IMR-90 (cell line): ENCODE results near the gene SPNS2. TPM values are rescaled to one million over a fixed set of nuclear protein-coding genes. Genes with fewer than 3 reads are reported as not detected.

Experiments used
- ATAC-seq: fragments of 200-7000 bp; cut with Tn5 transposase; 2 replicates; pipeline ENCODE4 v1.9.1; 2020; ENCODE audit warnings: low read depth, mild to moderate bottlenecking, moderate library complexity
- BruUV-seq: library from RNA; stranded (reverse); fragments of 400-500 nt; replicated peaks from 2 replicates; lab custom pipeline; 2021; lab: Mats Ljungman, UMichigan
- CTCF ChIA-PET: fragments of 300-600 bp; formaldehyde crosslinking; extraction: SDS; loops from one replicate; lab custom pipeline; 2021; ENCODE audit warnings: antibody characterized with exemption; lab: Yijun Ruan, JAX
- POLR2A ChIA-PET: fragments of 300-600 bp; sonication (Branson Sonifier 250); formaldehyde crosslinking; loops from one replicate; lab custom pipeline; 2022; ENCODE audit warnings: antibody characterized with exemption; ENCODE audit not compliant: unreplicated experiment; lab: Charles Lee
- DNase-seq: peaks from one replicate; pipeline ENCODE4 v3.0.0; 2013
- H2AFZ ChIP-seq: replicated peaks from 2 replicates; pipeline ENCODE3; 2013; ENCODE audit warnings: low read length, mild to moderate bottlenecking; ENCODE audit not compliant: poor library complexity
- H2AK5ac ChIP-seq: 2 replicates; pipeline ENCODE4 v1.6.1; 2013; ENCODE audit warnings: low read depth, low read length, inconsistent platforms
- H2AK9ac ChIP-seq: replicated peaks from 2 replicates; pipeline ENCODE3; 2013; ENCODE audit warnings: mild to moderate bottlenecking, low read depth, low read length, moderate library complexity; ENCODE audit not compliant: poor library complexity
- H2BK120ac ChIP-seq: 2 replicates; pipeline ENCODE4 v1.6.1; 2013; ENCODE audit warnings: low read depth, low read length, inconsistent platforms
- H2BK15ac ChIP-seq: 3 replicates; pipeline ENCODE4 v1.6.1; 2013; ENCODE audit warnings: low read depth, low read length, inconsistent platforms
- H2BK20ac ChIP-seq: 2 replicates; pipeline ENCODE4 v1.6.1; 2013; ENCODE audit warnings: low read depth, mild to moderate bottlenecking, inconsistent platforms, low read length, moderate library complexity
- H2BK5ac ChIP-seq: 2 replicates; pipeline ENCODE4 v1.6.1; 2013; ENCODE audit warnings: mild to moderate bottlenecking, low read depth, low read length, inconsistent platforms; ENCODE audit not compliant: poor library complexity, severe bottlenecking
- H3K14ac ChIP-seq: replicated peaks from 2 replicates; pipeline ENCODE4 v1.6.1; 2013; ENCODE audit warnings: low read depth, low read length, inconsistent platforms
- H3K18ac ChIP-seq: 2 replicates; pipeline ENCODE4 v1.6.1; 2013; ENCODE audit warnings: low read depth, low read length, control low read depth
- H3K23ac ChIP-seq: 2 replicates; pipeline ENCODE4 v1.6.1; 2013; ENCODE audit warnings: low read depth, low read length, inconsistent platforms
- H3K27ac ChIP-seq: 2 replicates; pipeline ENCODE4 v1.5.1; 2013; ENCODE audit warnings: mild to moderate bottlenecking, control low read depth, low read length; ENCODE audit not compliant: insufficient read depth
- H3K27me3 ChIP-seq: 2 replicates; pipeline ENCODE4 v1.6.1; 2013; ENCODE audit warnings: low read length; ENCODE audit not compliant: control insufficient read depth, insufficient read depth
- H3K36me3 ChIP-seq: 2 replicates; pipeline ENCODE4 v1.6.1; 2013; ENCODE audit warnings: low read length, mixed read lengths; ENCODE audit not compliant: control insufficient read depth, insufficient read depth
- H3K4ac ChIP-seq: 2 replicates; pipeline ENCODE4 v1.6.1; 2013; ENCODE audit warnings: low read depth, low read length, inconsistent platforms
- H3K4me1 ChIP-seq: 2 replicates; pipeline ENCODE4 v1.6.1; 2013; ENCODE audit warnings: low read length, mixed read lengths; ENCODE audit not compliant: control insufficient read depth, insufficient read depth
- H3K4me2 ChIP-seq: 2 replicates; pipeline ENCODE4 v1.6.1; 2013; ENCODE audit warnings: low read depth, mild to moderate bottlenecking, control low read depth, low read length, moderate library complexity
- H3K4me3 ChIP-seq: 2 replicates; pipeline ENCODE4 v1.5.1; 2013; ENCODE audit warnings: low read depth, mild to moderate bottlenecking, control low read depth, low read length, moderate library complexity; ENCODE audit not compliant: insufficient read depth
- H3K56ac ChIP-seq: 2 replicates; pipeline ENCODE4 v1.6.1; 2013; ENCODE audit warnings: low read length, inconsistent platforms; ENCODE audit not compliant: insufficient read depth; ENCODE audit errors: extremely low read depth
- H3K79me1 ChIP-seq, 2 experiments: 2 replicates each; pipeline ENCODE4 v1.6.1; 2013; ENCODE audit warnings: low read length in 2 of 2, inconsistent platforms in 1 of 2, low read depth in 1 of 2
- H3K9ac ChIP-seq: 2 replicates; pipeline ENCODE4 v1.6.1; 2013; ENCODE audit warnings: low read depth, low read length, control low read depth
- H3K9me1 ChIP-seq: 2 replicates; pipeline ENCODE4 v1.6.1; 2013; ENCODE audit warnings: low read length, inconsistent platforms; ENCODE audit not compliant: insufficient read depth
- H3K9me3 ChIP-seq: 2 replicates; pipeline ENCODE4 v1.6.1; 2013; ENCODE audit warnings: low read length; ENCODE audit not compliant: control insufficient read depth, insufficient read depth
- H4K20me1 ChIP-seq: 2 replicates; pipeline ENCODE4 v1.6.1; 2013; ENCODE audit warnings: low read length, inconsistent platforms; ENCODE audit not compliant: insufficient read depth
- H4K5ac ChIP-seq: 2 replicates; pipeline ENCODE4 v1.6.1; 2013; ENCODE audit warnings: mild to moderate bottlenecking, low read depth, low read length, control low read depth
- H4K8ac ChIP-seq, 2 experiments: 2 replicates each; pipeline ENCODE4 v1.6.1; 2013; ENCODE audit warnings: low read depth in 2 of 2, low read length in 2 of 2, control low read depth in 1 of 2, inconsistent platforms in 1 of 2
- H4K91ac ChIP-seq: 2 replicates; pipeline ENCODE4 v1.6.1; 2013; ENCODE audit warnings: low read depth, low read length, inconsistent platforms; ENCODE audit not compliant: insufficient read depth
- WGBS, 2 experiments: methylation state at CpG; one replicate each; pipeline versions ENCODE4 v1.1.5 to v1.1.7; 2013; ENCODE audit warnings: missing lambda C conversion rate in 2 of 2; ENCODE audit not compliant: insufficient read length in 1 of 2; ENCODE audit errors: extremely low coverage in 2 of 2; 5-methylcytosine and 5-hydroxymethylcytosine counted together
- dilution Hi-C: fragments of 300-500 bp; cut with HindIII; formaldehyde crosslinking; loops from one replicate; pipeline ENCODE4 v1.14.3; 2018; ENCODE audit warnings: low sequenced_read_pairs; ENCODE audit not compliant: unreplicated experiment
- in situ Hi-C: fragments of 300-500 bp; cut with MboI; formaldehyde crosslinking; loops from 3 replicates; pipeline ENCODE4 v1.14.3; 2019; ENCODE audit warnings: low sequenced_read_pairs, inconsistent platforms, mixed read lengths
- intact Hi-C: fragments of 100-400 bp; cut with micrococcal nuclease; formaldehyde crosslinking; loops from 2 replicates; pipeline ENCODE4 v1.10.0; 2022
- polyA plus RNA-seq, 3 experiments: library from polyadenylated mRNA; depleted of rRNA; stranded (reverse); fragments of >200 nt; gene quantifications; 2 replicates each; pipeline ENCODE4 v1.2.3, GENCODE V29; 2012; ENCODE audit warnings: low replicate concordance in 1 of 3
- total RNA-seq: library from RNA; depleted of rRNA; stranded (reverse); fragments of >200 nt; gene quantifications from 2 replicates; pipeline ENCODE4 v1.2.3, GENCODE V29; 2012
- TF ChIP-seq, protein P1 (sequence below): fragments of 150-350 bp; IDR thresholded peaks from 2 replicates; pipeline ENCODE4 v1.6.1; 2016; ENCODE audit warnings: low read depth, mild to moderate bottlenecking, low read length, moderate library complexity, borderline replicate concordance

SPNS2 gene
- total and polyA plus RNA-seq, 2 of the 4 experiments (the other 2 are of a cell fraction), result under 0.01 TPM; not detected in 1

DNA sequence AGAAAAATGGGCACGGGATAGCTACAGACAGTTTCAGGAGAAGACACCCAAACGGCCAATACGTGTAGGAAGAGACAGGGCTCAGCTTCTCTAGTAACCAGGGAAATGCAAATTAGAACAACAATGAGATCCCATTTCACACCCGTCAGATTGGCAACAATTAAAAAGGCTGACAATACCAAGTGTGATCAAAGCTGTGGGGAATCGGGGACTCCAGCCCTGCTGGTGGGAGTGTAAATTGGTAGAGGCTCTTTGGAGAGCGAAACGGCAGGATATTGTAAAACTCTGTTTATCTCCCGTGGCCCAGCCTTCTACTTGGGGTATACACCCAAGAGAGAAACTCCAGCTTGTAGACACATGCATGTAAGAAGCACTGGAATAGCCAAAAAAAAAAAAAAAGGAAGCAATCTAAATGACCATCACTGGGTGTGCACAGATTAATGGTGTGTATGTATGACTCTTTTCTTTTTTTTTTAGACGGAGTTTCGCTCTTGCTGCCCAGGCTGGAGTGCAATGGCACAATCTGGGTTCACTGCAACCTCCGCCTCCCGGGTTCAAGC lies 29.0 kb downstream of the SPNS2 start:
- H2AK5ac ChIP-seq, result no peak overlapping the region
- no TSS peak for BruUV-seq
- H3K9me3 ChIP-seq, result no peaks in the 10 kb centered on the region
- H3K4me1 ChIP-seq, result no peaks in the 10 kb centered on the region
- dilution Hi-C loops (no loop called here), intact Hi-C loops (no loop called here), in situ Hi-C loops (no loop called here)
- H4K8ac ChIP-seq, result no peak overlapping the region
- no peak overlapping the region for H2AFZ ChIP-seq
- H3K14ac ChIP-seq, result no peak overlapping the region
- ChIA-PET POLR2A (no interaction called here), CTCF (interaction anchor here (0.9 kb wide), 1 partner anchor 31 kb away, joined by 4 read pairs; no protein-coding TSS in a partner anchor)
- H2BK15ac ChIP-seq, result no peak overlapping the region
- peaks cover 27% of the 10 kb centered on the region for H3K27me3 ChIP-seq
- no peak overlapping the region for H4K91ac ChIP-seq
- no peak overlapping the region for H3K9ac ChIP-seq
- H3K18ac ChIP-seq, result no peak overlapping the region
- H2BK20ac ChIP-seq, result no peak overlapping the region
- no peak overlapping the region for H3K56ac ChIP-seq
- H3K23ac ChIP-seq, result no peak overlapping the region
- no peak overlapping the region for H3K27ac ChIP-seq
- no peak overlapping the region for H2AK9ac ChIP-seq
- TF ChIP-seq, protein P1, sequence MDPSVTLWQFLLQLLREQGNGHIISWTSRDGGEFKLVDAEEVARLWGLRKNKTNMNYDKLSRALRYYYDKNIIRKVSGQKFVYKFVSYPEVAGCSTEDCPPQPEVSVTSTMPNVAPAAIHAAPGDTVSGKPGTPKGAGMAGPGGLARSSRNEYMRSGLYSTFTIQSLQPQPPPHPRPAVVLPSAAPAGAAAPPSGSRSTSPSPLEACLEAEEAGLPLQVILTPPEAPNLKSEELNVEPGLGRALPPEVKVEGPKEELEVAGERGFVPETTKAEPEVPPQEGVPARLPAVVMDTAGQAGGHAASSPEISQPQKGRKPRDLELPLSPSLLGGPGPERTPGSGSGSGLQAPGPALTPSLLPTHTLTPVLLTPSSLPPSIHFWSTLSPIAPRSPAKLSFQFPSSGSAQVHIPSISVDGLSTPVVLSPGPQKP, result no peak
- H4K5ac ChIP-seq, result no peak overlapping the region
- H3K4me3 ChIP-seq, result no peak overlapping the region
- DNase-seq, result no peak
- H3K4me2 ChIP-seq, result no peak overlapping the region
- H3K4ac ChIP-seq, result no peak overlapping the region
- no peak overlapping the region for H2BK120ac ChIP-seq
- ATAC-seq, result no peak
- no peaks in the 10 kb centered on the region for H3K9me1 ChIP-seq
- no peak overlapping the region for H2BK5ac ChIP-seq
- H3K36me3 ChIP-seq, result no peaks in the 10 kb centered on the region
- no peaks in the 10 kb centered on the region for H4K20me1 ChIP-seq
- WGBS, 2 experiments, result 54% methylated on average over 4 of the region's 12 CpGs; no CpG with 5 or more reads in 1 of the 2 experiments
- H3K79me1 ChIP-seq, result no peaks in the 10 kb centered on the region
